HEK293 (cell line): Measurements from ENCODE around the gene KIF13A.

Experiments used
- CTCF ChIP-seq: fragments of 450-650 bp; formaldehyde crosslinking; IDR thresholded peaks from 2 replicates; pipeline ENCODE4 v1.5.1; 2016; ENCODE audit warnings: missing biosample characterization, missing genetic modification characterization
- KLF7 ChIP-seq: fragments of 450-650 bp; formaldehyde crosslinking; IDR thresholded peaks from 2 replicates; pipeline ENCODE4 v1.5.1; 2016; ENCODE audit warnings: missing biosample characterization, missing genetic modification characterization, borderline replicate concordance
- ZNF138 ChIP-seq: fragments of 450-650 bp; formaldehyde crosslinking; IDR thresholded peaks from 2 replicates; pipeline ENCODE4 v1.5.1; 2016; ENCODE audit warnings: missing biosample characterization, missing genetic modification characterization, borderline replicate concordance
- ZNF23 ChIP-seq: fragments of 450-650 bp; formaldehyde crosslinking; IDR thresholded peaks from 2 replicates; pipeline ENCODE4 v1.5.1; 2016; ENCODE audit warnings: missing biosample characterization, missing genetic modification characterization, borderline replicate concordance
- ZNF239 ChIP-seq: fragments of 450-650 bp; formaldehyde crosslinking; IDR thresholded peaks from 2 replicates; pipeline ENCODE4 v1.5.1; 2016; ENCODE audit warnings: missing biosample characterization, missing genetic modification characterization
- ZNF274 ChIP-seq, 2 experiments: fragments of 200-500 bp in 1 of 2; fragments of 450-650 bp in 1 of 2; sonication (Bioruptor generic) in 1 of 2; formaldehyde crosslinking in 1 of 2; IDR thresholded peaks; 2 replicates each; pipeline versions ENCODE4 v1.5.1 to v1.6.1; 2014 to 2016; ENCODE audit warnings: borderline replicate concordance in 1 of 2, inconsistent platforms in 1 of 2, low read length in 1 of 2, missing biosample characterization in 1 of 2, missing genetic modification characterization in 1 of 2

GRCh38 chr6:17816921-17817611 is 170.4 kb downstream of the KIF13A start:
- no peak for TF ChIP-seq CTCF (tag by site-specific recombination)
- TF ChIP-seq ZNF138 = no peak
- TF ChIP-seq KLF7 = no peak
- no peak for TF ChIP-seq ZNF23 (tag by site-specific recombination)
- TF ChIP-seq ZNF239 (tag by site-specific recombination) = no peak
- TF ChIP-seq ZNF274 (IDR thresholded peaks at IDR 0.05; ENCODE audit: low read length) = no peak
- TF ChIP-seq ZNF274 (tag by site-specific recombination; IDR thresholded peaks at IDR 0.05; ENCODE audit: borderline replicate concordance) = no peak
